ENCODE measurements around the gene NOD1.

DNA sequence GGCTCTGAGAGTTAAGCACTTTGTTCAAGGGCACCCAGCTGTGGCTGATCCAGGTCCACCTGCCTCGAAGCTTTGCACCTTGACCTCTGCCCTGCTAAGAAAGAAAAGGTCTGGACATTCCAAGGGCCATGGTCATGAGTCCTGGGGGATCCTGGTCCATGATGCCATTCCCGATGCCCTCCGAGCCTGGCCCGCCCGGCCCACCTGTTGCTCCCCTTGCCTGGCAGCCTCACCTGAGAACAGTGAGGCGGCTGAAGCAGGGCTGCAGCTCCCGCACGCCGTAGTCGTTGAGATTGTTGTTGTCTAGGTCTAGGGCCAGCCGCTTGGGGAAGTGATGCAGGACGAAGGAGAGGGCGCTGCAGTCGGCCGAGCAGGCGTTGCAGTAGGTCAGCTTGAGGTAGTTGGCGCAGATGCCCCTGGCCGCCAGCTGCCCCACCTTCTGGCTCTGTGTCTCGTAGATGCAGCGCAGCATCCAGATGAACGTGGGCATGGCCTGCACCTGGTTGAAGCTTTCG, 27.5 kb downstream of the NOD1 start:
- no peak for TF ChIP-seq TAF1 (IDR thresholded peaks at IDR 0.05; ENCODE audit: borderline replicate concordance, insufficient read depth, low read length)
- TF ChIP-seq, protein P1, sequence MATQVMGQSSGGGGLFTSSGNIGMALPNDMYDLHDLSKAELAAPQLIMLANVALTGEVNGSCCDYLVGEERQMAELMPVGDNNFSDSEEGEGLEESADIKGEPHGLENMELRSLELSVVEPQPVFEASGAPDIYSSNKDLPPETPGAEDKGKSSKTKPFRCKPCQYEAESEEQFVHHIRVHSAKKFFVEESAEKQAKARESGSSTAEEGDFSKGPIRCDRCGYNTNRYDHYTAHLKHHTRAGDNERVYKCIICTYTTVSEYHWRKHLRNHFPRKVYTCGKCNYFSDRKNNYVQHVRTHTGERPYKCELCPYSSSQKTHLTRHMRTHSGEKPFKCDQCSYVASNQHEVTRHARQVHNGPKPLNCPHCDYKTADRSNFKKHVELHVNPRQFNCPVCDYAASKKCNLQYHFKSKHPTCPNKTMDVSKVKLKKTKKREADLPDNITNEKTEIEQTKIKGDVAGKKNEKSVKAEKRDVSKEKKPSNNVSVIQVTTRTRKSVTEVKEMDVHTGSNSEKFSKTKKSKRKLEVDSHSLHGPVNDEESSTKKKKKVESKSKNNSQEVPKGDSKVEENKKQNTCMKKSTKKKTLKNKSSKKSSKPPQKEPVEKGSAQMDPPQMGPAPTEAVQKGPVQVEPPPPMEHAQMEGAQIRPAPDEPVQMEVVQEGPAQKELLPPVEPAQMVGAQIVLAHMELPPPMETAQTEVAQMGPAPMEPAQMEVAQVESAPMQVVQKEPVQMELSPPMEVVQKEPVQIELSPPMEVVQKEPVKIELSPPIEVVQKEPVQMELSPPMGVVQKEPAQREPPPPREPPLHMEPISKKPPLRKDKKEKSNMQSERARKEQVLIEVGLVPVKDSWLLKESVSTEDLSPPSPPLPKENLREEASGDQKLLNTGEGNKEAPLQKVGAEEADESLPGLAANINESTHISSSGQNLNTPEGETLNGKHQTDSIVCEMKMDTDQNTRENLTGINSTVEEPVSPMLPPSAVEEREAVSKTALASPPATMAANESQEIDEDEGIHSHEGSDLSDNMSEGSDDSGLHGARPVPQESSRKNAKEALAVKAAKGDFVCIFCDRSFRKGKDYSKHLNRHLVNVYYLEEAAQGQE (IDR thresholded peaks at IDR 0.05; ENCODE audit: insufficient read depth in 1 of 2, low read depth in 2 of 2, low read length in 2 of 2): no peak

Data from PFSK-1 (cell line).